H1 (cell line): ENCODE measurements around the gene PTPRG. TPM values are rescaled to one million over a fixed set of nuclear protein-coding genes. Genes with fewer than 3 reads are reported as not detected.

Experiments
- CTCF ChIA-PET: fragments of 300-600 bp; sonication (Branson Sonifier 250); formaldehyde crosslinking; loops from one replicate; lab custom pipeline; 2021; ENCODE audit not compliant: partially characterized antibody; lab: Charles Lee
- POLR2A ChIA-PET: fragments of 300-600 bp; sonication (Branson Sonifier 250); formaldehyde crosslinking; loops from one replicate; lab custom pipeline; 2021; ENCODE audit warnings: inconsistent platforms; ENCODE audit not compliant: partially characterized antibody; lab: Charles Lee
- DNase-seq, 2 experiments: peaks; one replicate each; pipeline versions ENCODE4 v3.0.0 to v3.0.0-alpha.2; 2010 to 2022; ENCODE audit warnings: low spot score in 2 of 2, low read depth in 1 of 2, mixed read lengths in 1 of 2
- FAIRE-seq: peaks from 2 replicates; lab custom pipeline; 2011; peaks lifted over from hg19 to GRCh38; lab: Jason Lieb, UNC
- H2AFZ ChIP-seq: 2 replicates; pipeline ENCODE4 v1.8.1; 2012; ENCODE audit warnings: low read length, inconsistent platforms
- H2AK5ac ChIP-seq: 2 replicates; pipeline ENCODE4 v1.6.1; 2013; ENCODE audit warnings: low read depth, low read length
- H2BK120ac ChIP-seq: replicated peaks from 2 replicates; pipeline ENCODE3; 2013; ENCODE audit warnings: low read depth, low read length, inconsistent platforms
- H2BK12ac ChIP-seq: 2 replicates; pipeline ENCODE4 v1.6.1; 2013; ENCODE audit warnings: low read depth, low read length
- H2BK15ac ChIP-seq: 2 replicates; pipeline ENCODE4 v1.6.1; 2013; ENCODE audit warnings: low read length
- H2BK20ac ChIP-seq: 2 replicates; pipeline ENCODE4 v1.6.1; 2013; ENCODE audit warnings: low read length
- H2BK5ac ChIP-seq: 2 replicates; pipeline ENCODE4 v1.6.1; 2013; ENCODE audit warnings: low read depth, low read length
- H3K14ac ChIP-seq: 2 replicates; pipeline ENCODE4 v1.6.1; 2013; ENCODE audit warnings: inconsistent platforms; ENCODE audit not compliant: insufficient read length
- H3K18ac ChIP-seq: 2 replicates; pipeline ENCODE4 v1.6.1; 2013; ENCODE audit warnings: low read length; ENCODE audit errors: extremely low read depth
- H3K23ac ChIP-seq: 2 replicates; pipeline ENCODE4 v1.6.1; 2013; ENCODE audit warnings: inconsistent platforms; ENCODE audit not compliant: insufficient read length
- H3K23me2 ChIP-seq: 2 replicates; pipeline ENCODE4 v1.6.1; 2013; ENCODE audit warnings: low read depth, low read length
- H3K27ac ChIP-seq: 2 replicates; pipeline ENCODE4 v1.6.1; 2011; ENCODE audit warnings: low read depth, low read length, inconsistent platforms
- H3K27me3 ChIP-seq, 4 experiments: replicated peaks in 1 of 4; 1 replicate in 1 of 4; 2 replicates in 3 of 4; pipeline versions ENCODE4 v1.6.1 to v1.8.1; 2011 to 2013; ENCODE audit warnings: low read length in 3 of 4, mild to moderate bottlenecking in 3 of 4, inconsistent platforms in 2 of 4, mixed read lengths in 2 of 4, moderate library complexity in 1 of 4; ENCODE audit not compliant: control insufficient read depth in 3 of 4, insufficient read depth in 3 of 4; ENCODE audit errors: extremely low read depth in 1 of 4
- H3K36me3 ChIP-seq, 4 experiments: 2 replicates each; pipeline versions ENCODE4 v1.6.1 to v1.8.1; 2011 to 2013; ENCODE audit warnings: mild to moderate bottlenecking in 4 of 4, low read length in 3 of 4, moderate library complexity in 2 of 4, control low read depth in 1 of 4, inconsistent platforms in 1 of 4; ENCODE audit not compliant: insufficient read depth in 4 of 4, control insufficient read depth in 2 of 4
- H3K4ac ChIP-seq: replicated peaks from 2 replicates; pipeline ENCODE3; 2013; ENCODE audit warnings: low read length, low read depth, mixed read lengths, inconsistent platforms; ENCODE audit not compliant: insufficient read length
- H3K4me1 ChIP-seq, 4 experiments: replicated peaks in 1 of 4; 1 replicate in 1 of 4; 2 replicates in 3 of 4; pipeline versions ENCODE4 v1.6.1 to v1.8.1; 2011 to 2013; ENCODE audit warnings: low read length in 3 of 4, inconsistent platforms in 2 of 4, mixed read lengths in 1 of 4; ENCODE audit not compliant: insufficient read depth in 4 of 4, control insufficient read depth in 3 of 4
- H3K4me2 ChIP-seq, 2 experiments: 2 replicates each; pipeline versions ENCODE4 v1.6.1 to v1.8.1; 2011 to 2013; ENCODE audit warnings: low read depth in 2 of 2, low read length in 2 of 2, control low read depth in 1 of 2, inconsistent platforms in 1 of 2, mild to moderate bottlenecking in 1 of 2; ENCODE audit not compliant: insufficient read depth in 1 of 2
- H3K4me3 ChIP-seq, 4 experiments: fragments of 200-600, 300-600 bp in 1 of 4; sonication (generic), shearing (Covaris generic), sonication (Bioruptor Twin) in 1 of 4; 2 replicates each; pipeline versions ENCODE4 v1.5.1 to v1.8.1; 2011 to 2016; ENCODE audit warnings: low read length in 4 of 4, low read depth in 3 of 4, control low read depth in 2 of 4, inconsistent platforms in 2 of 4, mild to moderate bottlenecking in 2 of 4, mixed read lengths in 1 of 4, moderate library complexity in 1 of 4; ENCODE audit not compliant: insufficient read depth in 2 of 4; ENCODE audit errors: extremely low read depth in 1 of 4
- H3K56ac ChIP-seq: replicated peaks from 2 replicates; pipeline ENCODE3; 2013; ENCODE audit warnings: low read depth, mild to moderate bottlenecking, mixed read lengths, low read length, inconsistent platforms; ENCODE audit not compliant: insufficient read length
- H3K79me1 ChIP-seq: 2 replicates; pipeline ENCODE4 v1.6.1; 2013; ENCODE audit warnings: low read depth, low read length, control low read depth
- H3K79me2 ChIP-seq, 2 experiments: 2 replicates each; pipeline versions ENCODE4 v1.6.1 to v1.8.1; 2012 to 2013; ENCODE audit warnings: low read length in 2 of 2, mild to moderate bottlenecking in 2 of 2, inconsistent platforms in 1 of 2; ENCODE audit not compliant: insufficient read depth in 2 of 2, control insufficient read depth in 1 of 2
- H3K9ac ChIP-seq, 4 experiments: replicated peaks in 1 of 4; 1 replicate in 1 of 4; 2 replicates in 3 of 4; pipeline versions ENCODE4 v1.6.1 to v1.8.1; 2011 to 2013; ENCODE audit warnings: low read depth in 3 of 4, low read length in 3 of 4, control low read depth in 2 of 4, mild to moderate bottlenecking in 2 of 4, moderate library complexity in 2 of 4, inconsistent platforms in 1 of 4; ENCODE audit errors: extremely low read depth in 1 of 4
- H3K9me3 ChIP-seq, 2 experiments: 2 replicates each; pipeline versions ENCODE4 v1.6.1 to v1.8.1; 2012 to 2013; ENCODE audit warnings: mild to moderate bottlenecking in 2 of 2, moderate library complexity in 2 of 2, control low read depth in 1 of 2, inconsistent platforms in 1 of 2, low read depth in 1 of 2, low read length in 1 of 2, mixed read lengths in 1 of 2; ENCODE audit not compliant: insufficient read depth in 2 of 2
- H4K20me1 ChIP-seq, 2 experiments: replicated peaks in 1 of 2; 2 replicates each; pipeline versions ENCODE3 to v1.8.1; 2011 to 2013; ENCODE audit warnings: inconsistent platforms in 2 of 2, low read length in 2 of 2, mild to moderate bottlenecking in 1 of 2; ENCODE audit not compliant: insufficient read depth in 2 of 2, control insufficient read depth in 1 of 2
- H4K5ac ChIP-seq: 2 replicates; pipeline ENCODE4 v1.6.1; 2013; ENCODE audit warnings: low read length, low read depth, mixed read lengths, inconsistent platforms; ENCODE audit not compliant: insufficient read length
- H4K8ac ChIP-seq: 2 replicates; pipeline ENCODE4 v1.8.0; 2013; ENCODE audit warnings: mild to moderate bottlenecking, moderate library complexity, low read length, inconsistent platforms; ENCODE audit not compliant: insufficient read depth; ENCODE audit errors: extremely low read depth
- H4K91ac ChIP-seq: replicated peaks from 2 replicates; pipeline ENCODE3; 2013; ENCODE audit warnings: low read length, mixed read lengths, inconsistent platforms; ENCODE audit not compliant: insufficient read length
- WGBS, 2 experiments: shearing (Covaris generic) in 1 of 2; methylation state at CpG; one replicate each; pipeline versions ENCODE4 v1.1.6 to v1.1.7; 2013 to 2015; ENCODE audit warnings: low lambda C conversion rate in 2 of 2, mixed read lengths in 2 of 2, inconsistent platforms in 1 of 2, low coverage in 1 of 2, missing lambda C conversion rate in 1 of 2; ENCODE audit not compliant: insufficient replicate concordance in 2 of 2, insufficient coverage in 1 of 2, insufficient read length in 1 of 2; ENCODE audit errors: extremely low coverage in 1 of 2, missing lambda C conversion rate in 1 of 2; 5-methylcytosine and 5-hydroxymethylcytosine counted together
- polyA plus RNA-seq, 7 experiments: library from polyadenylated mRNA; depleted of rRNA in 3 of 7; stranded (reverse) in 5 of 7; unstranded in 2 of 7; fragments of >200 nt in 5 of 7; fragments of 200-250 nt in 2 of 7; gene quantifications; 1 replicate in 5 of 7; 2 replicates in 1 of 7; 4 replicates in 1 of 7; pipeline versions ENCODE4 v1.2.1 to v1.2.3, GENCODE V29; 2011 to 2013; ENCODE audit warnings: missing spikeins in 2 of 7, mixed read lengths in 2 of 7
- total RNA-seq: library from RNA; stranded (reverse); fragmentation: NEBNext Ultra II Directional; extraction: Animal tissue kit (Norgen Biotek cat#: 25700); gene quantifications from 2 replicates; pipeline ENCODE4 v1.2.1, GENCODE V29; 2021

The PTPRG gene
- total and polyA plus RNA-seq, 2 of the 8 experiments (the other 6 are each of a cell fraction or from before 2014, with no cell fraction given): 23.3 to 96.2 TPM

DNA sequence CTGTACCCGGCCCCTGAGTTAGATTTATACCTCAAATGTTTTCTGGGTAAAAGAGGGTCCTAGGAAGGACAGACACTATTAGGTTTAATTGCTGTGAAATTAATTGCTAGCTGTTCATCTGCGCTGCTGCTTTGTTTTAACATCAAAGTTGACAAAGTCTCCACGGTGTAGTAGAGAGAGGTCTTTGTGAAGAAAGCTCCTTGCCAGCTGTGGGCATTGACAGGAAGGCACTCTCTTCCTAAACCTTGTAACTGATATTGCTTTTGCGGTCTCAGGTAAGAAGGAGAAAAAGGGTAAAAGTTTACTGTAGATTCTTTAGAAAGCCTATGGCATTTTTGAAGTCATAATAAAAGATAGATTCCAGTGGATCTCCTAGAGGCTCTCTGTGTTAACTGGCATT, 68.1 kb downstream of the PTPRG start:
- Histone ChIP-seq H4K20me1 (peaks cover 9 to 18% of the 10 kb centered on the region in 2 experiments), H3K56ac (no peak overlapping the region), H4K91ac (no peak overlapping the region), H3K27ac (no peak overlapping the region), H3K79me1 (no peaks in the 10 kb centered on the region; the same call in 1 of the 2 replicates), H3K4me3 (no peak overlapping the region), H2AFZ (no peak overlapping the region), H3K4me2 (no peak overlapping the region), H3K79me2 (peaks cover 17 to 98% of the 10 kb centered on the region in 2 experiments), H2BK20ac (no peak overlapping the region), H3K4ac (no peak overlapping the region), H3K27me3 (no peaks in the 10 kb centered on the region), H3K9ac (no peak overlapping the region), H2BK15ac (no peak overlapping the region), H3K23me2 (no peaks in the 10 kb centered on the region), H3K4me1 (peaks cover 0 to 9% (median 7%) of the 10 kb centered on the region in 4 experiments; a peak in 4 of 7 replicates), H3K14ac (no peak overlapping the region), H2BK120ac (no peak overlapping the region), H3K36me3 (peaks cover 0 to 8% (median 4%) of the 10 kb centered on the region in 4 experiments; a peak in 3 of 8 replicates), H2AK5ac (no peak overlapping the region), H4K5ac (no peak overlapping the region), H2BK5ac (no peak overlapping the region), H3K18ac (no peak overlapping the region), H4K8ac (no peak overlapping the region), H2BK12ac (no peak overlapping the region), H3K9me3 (no peaks in the 10 kb centered on the region), H3K23ac (no peak overlapping the region)
- WGBS, 2 experiments: 89% methylated on average over 4 of the region's 4 CpGs; no CpG with 5 or more reads in 1 of the 2 experiments
- CTCF ChIA-PET: interaction anchor here (0.6 to 1.5 kb wide), 6 partner anchors 19 to 930 kb away, joined by 3 to 4 read pairs (median 3); no protein-coding TSS in a partner anchor
- POLR2A ChIA-PET: interaction anchor here (1.2 to 2.2 kb wide), 2 partner anchors 71 to 242 kb away, joined by 3 to 5 read pairs; no protein-coding TSS in a partner anchor
- no peak for FAIRE-seq
- DNase-seq: no peak
